GM10266 (cell line): ENCODE measurements around the gene NR2C2.

Experiments used
- DNase-seq: peaks from one replicate; pipeline ENCODE4 v3.0.0; 2012; ENCODE audit errors: extremely low spot score
- TF ChIP-seq, protein P1 (sequence below): IDR thresholded peaks from 2 replicates; pipeline ENCODE4 v1.5.1; 2012; ENCODE audit warnings: mild to moderate bottlenecking, low read depth; ENCODE audit not compliant: control insufficient read depth, insufficient read depth; ENCODE audit errors: missing control alignments

The NR2C2 gene

DNA sequence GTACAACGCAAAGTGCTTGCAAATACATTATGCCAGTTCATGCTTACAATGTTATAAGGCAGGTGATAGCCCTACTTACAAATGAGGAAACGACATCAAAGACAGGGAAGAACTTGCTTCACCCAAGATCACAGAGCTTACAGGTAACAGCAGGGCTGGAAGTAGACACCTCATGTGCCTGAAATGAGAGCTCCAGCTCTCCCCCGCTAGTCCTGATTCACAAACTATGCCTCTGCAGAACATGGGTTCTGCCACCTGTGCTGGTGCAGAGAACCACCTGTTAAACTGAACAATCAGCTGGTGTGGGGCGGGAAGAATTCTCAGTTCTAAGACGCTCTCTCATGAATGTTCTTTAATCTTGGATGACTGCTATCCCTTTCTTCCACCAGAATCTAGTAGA is 144.2 kb downstream of the NR2C2 start:
- DNase-seq: no peak
- TF ChIP-seq, protein P1, sequence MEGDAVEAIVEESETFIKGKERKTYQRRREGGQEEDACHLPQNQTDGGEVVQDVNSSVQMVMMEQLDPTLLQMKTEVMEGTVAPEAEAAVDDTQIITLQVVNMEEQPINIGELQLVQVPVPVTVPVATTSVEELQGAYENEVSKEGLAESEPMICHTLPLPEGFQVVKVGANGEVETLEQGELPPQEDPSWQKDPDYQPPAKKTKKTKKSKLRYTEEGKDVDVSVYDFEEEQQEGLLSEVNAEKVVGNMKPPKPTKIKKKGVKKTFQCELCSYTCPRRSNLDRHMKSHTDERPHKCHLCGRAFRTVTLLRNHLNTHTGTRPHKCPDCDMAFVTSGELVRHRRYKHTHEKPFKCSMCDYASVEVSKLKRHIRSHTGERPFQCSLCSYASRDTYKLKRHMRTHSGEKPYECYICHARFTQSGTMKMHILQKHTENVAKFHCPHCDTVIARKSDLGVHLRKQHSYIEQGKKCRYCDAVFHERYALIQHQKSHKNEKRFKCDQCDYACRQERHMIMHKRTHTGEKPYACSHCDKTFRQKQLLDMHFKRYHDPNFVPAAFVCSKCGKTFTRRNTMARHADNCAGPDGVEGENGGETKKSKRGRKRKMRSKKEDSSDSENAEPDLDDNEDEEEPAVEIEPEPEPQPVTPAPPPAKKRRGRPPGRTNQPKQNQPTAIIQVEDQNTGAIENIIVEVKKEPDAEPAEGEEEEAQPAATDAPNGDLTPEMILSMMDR: no peak

DNA sequence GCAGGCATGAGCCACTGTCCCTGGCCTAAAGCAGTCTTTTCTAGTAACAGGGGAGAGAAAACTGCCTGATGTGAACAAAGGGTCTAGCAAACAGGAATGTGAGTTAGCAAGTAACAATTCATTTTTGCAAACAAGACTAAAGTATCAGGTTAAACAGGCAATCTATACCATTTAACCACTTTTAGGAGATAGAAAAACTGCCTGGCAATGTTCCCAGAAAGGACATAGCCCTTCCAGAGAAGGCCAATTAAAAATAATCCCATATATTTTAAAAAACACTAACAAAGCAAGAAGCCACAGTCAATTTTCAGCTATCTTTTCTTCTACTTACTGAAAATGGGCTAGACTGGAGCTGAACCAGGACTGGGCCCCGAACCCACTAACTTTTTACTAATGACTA is 145.3 kb downstream of the NR2C2 start:
- TF ChIP-seq, protein P1: no peak
- no peak for DNase-seq

DNA sequence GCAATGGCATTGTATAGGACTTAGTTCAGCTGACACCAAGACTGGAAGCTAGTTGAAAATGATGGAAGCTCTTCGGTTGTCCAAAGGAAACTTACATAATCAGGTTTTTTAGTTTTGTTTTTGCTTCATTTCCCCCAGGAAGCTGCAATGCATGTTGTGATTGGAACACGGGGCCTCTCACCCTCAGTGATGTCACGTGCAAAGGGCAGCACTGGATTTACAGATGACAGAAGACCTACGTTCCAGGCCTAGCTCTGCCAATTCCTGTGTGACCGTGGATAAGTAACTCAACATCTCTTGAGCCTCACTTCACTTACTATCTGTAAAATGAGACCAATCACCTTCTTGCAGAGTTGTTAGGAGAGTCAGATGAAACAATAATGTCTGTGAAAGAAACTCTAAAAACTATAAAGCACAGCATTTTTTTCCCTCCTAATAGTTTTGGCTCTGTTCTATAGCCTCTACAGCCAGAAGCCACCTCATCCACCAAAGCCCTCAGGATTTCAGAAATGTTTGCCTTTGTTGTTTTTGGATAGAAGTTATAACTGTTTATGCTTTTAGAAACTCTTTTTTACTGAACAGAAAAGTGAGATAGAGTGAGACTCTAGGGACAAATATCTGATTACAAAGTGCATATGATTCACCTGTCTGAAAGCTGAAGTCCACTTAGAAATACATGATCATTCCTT is 146.9 kb downstream of the NR2C2 start:
- TF ChIP-seq, protein P1: no peak
- no peak for DNase-seq

DNA sequence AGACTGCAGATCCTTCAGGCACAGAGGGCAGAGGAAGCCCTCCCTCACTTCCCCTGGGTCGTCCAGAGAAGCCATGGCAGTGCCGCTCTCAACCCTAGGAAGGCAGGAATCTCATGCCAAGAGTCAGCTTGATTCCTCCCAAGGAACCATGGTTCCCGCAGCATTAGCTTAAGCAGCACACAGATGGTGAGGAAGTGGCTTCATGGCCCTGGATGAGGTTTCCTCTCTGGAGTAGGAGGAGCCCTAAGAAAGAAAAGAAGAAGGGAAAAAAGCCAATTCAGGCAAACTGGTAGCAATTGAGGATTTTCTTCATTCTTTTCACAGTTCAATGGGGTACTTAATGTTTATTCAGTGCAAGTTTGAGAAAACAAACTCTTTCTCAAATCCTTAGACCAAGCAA is 148.7 kb downstream of the NR2C2 start:
- TF ChIP-seq, protein P1: no peak
- DNase-seq: no peak

DNA sequence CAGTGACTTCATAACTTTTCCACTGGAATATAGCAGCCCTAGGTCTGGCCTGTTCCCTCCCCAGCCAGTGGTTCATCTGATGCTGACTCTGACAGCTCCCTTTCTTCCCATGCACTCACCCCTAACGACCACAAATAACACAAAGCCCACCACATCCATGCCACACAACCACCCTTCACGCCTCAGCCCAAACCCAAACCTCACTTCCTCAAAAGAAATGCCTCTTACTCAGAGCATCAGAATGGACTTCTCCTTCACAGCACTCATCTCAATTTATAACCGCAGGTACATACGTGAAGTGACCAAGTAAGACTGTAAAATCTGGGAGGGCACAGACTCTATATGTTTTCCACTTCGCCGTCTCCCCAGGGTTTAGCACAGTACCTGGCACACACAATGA is 150.5 kb downstream of the NR2C2 start:
- TF ChIP-seq, protein P1: no peak
- no peak for DNase-seq
